Measurements from ENCODE around the gene TNFSF13B. TPM values are rescaled to one million over a fixed set of nuclear protein-coding genes. Genes with fewer than 3 reads are reported as not detected.

TNFSF13B gene
- total and polyA plus RNA-seq, 10 of the 15 experiments (the other 5 are each of a cell fraction or from before 2014, with no cell fraction given): 11.0 to 64.2 (median 17.0) TPM

- TF ChIP-seq HSF1 (IDR thresholded peaks at IDR 0.05; ENCODE audit: low read depth, low read length) (no peak), HCFC1 (IDR thresholded peaks at IDR 0.05; ENCODE audit: low read length) (no peak)
These were observed 12.4 kb downstream of the TNFSF13B start (continued) for GRCh38 chr13:108281901-108282300.

GRCh38 chr13:108283110-108283509, 13.6 kb downstream of the TNFSF13B start:
- ATAC-seq (no peak), FAIRE-seq (no peak), DNase-seq (ENCODE audit: low read depth, low spot score) (no peak)
- no TSS peak for BruUV-seq (replicated peaks)
- Histone ChIP-seq H2AFZ (ENCODE audit: control insufficient read depth, low read depth, low read length) (no peak overlapping the region), H3K9me3 (replicated peaks; ENCODE audit: control insufficient read depth, insufficient read depth, low read length) (no peaks in the 10 kb centered on the region; the same call in 2 of the 3 replicates), H3K4me2 (ENCODE audit: control insufficient read depth, insufficient read depth) (no peak overlapping the region), H3K36me3 (ENCODE audit: control insufficient read depth in 2 of 2, insufficient read depth in 2 of 2, low read length in 1 of 2) (no peaks in the 10 kb centered on the region), H3K27me3 (replicated peaks in 1 of 2; ENCODE audit: control insufficient read depth in 2 of 2, insufficient read depth in 2 of 2, low read length in 1 of 2) (no peaks in the 10 kb centered on the region), H4K20me1 (ENCODE audit: control insufficient read depth, insufficient read depth) (no peaks in the 10 kb centered on the region), H3K4me3 (no peak overlapping the region), H3K9ac (ENCODE audit: control insufficient read depth, insufficient read depth, low read length) (no peak overlapping the region), H3K27ac (ENCODE audit: control insufficient read depth, insufficient read depth) (no peak overlapping the region), H3K79me2 (ENCODE audit: control insufficient read depth, insufficient read depth, low read length) (no peaks in the 10 kb centered on the region), H3K4me1 (ENCODE audit: control insufficient read depth, insufficient read depth, low read length) (no peaks in the 10 kb centered on the region)
- 96% methylated on average over 3 of the region's 3 CpGs for WGBS (ENCODE audit: insufficient coverage, insufficient replicate concordance, low lambda C conversion rate, missing lambda C conversion rate)
- ChIA-PET POLR2A (no interaction called here), SMC1A (ENCODE audit: uncharacterized antibody, unreplicated experiment) (no interaction called here), RAD21 (ENCODE audit: unreplicated experiment) (no interaction called here), CTCF (interaction anchor here (1.1 kb wide), 1 partner anchor 10 kb away, joined by 3 read pairs; no protein-coding TSS in a partner anchor)
- in situ Hi-C loops (cut with MboI): no loop called here
- no peak for TF ChIP-seq ASH2L (IDR thresholded peaks at IDR 0.05; ENCODE audit: borderline replicate concordance, low read depth)
- TF ChIP-seq SUPT20H (IDR thresholded peaks at IDR 0.05; ENCODE audit: borderline replicate concordance, control insufficient read depth, low read depth, low read length): no peak
- TF ChIP-seq BMI1 (IDR thresholded peaks at IDR 0.05; ENCODE audit: borderline replicate concordance): no peak
- TF ChIP-seq BHLHE40 (IDR thresholded peaks at IDR 0.05; ENCODE audit: borderline replicate concordance in 1 of 2, low read depth in 2 of 2, low read length in 1 of 2): no peak
- TF ChIP-seq TCF3 (IDR thresholded peaks at IDR 0.05; ENCODE audit: borderline replicate concordance, insufficient read depth, low read depth, low read length): no peak
- no peak for TF ChIP-seq TCF7 (IDR thresholded peaks at IDR 0.05; ENCODE audit: borderline replicate concordance)
- no peak for TF ChIP-seq IRF5 (IDR thresholded peaks at IDR 0.05; ENCODE audit: borderline replicate concordance)
- no peak for TF ChIP-seq TBL1XR1 (IDR thresholded peaks at IDR 0.05; ENCODE audit: low read depth, low read length)
- no peak for TF ChIP-seq NFYB (IDR thresholded peaks at IDR 0.05; ENCODE audit: insufficient read depth, low read depth, low read length)
- TF ChIP-seq NFIC (IDR thresholded peaks at IDR 0.05; ENCODE audit: low read depth, low read length): no peak
- TF ChIP-seq IKZF2 (IDR thresholded peaks at IDR 0.05): no peak
- TF ChIP-seq SMAD1 (IDR thresholded peaks at IDR 0.05; ENCODE audit: low read depth, partially characterized antibody): no peak
- no peak for TF ChIP-seq E2F4 (IDR thresholded peaks at IDR 0.05; ENCODE audit: low read depth, low read length)
- intact Hi-C loops (cut with micrococcal nuclease; ENCODE audit: unreplicated experiment): no loop called here

Measured in GM12878 (cell line).